ENCODE data around the gene CD58. TPM values are rescaled to one million over a fixed set of nuclear protein-coding genes. Genes with fewer than 3 reads are reported as not detected.

The CD58 gene
- total and polyA plus RNA-seq, 8 donors, result 10.1 to 39.5 (median 13.7) TPM

DNA sequence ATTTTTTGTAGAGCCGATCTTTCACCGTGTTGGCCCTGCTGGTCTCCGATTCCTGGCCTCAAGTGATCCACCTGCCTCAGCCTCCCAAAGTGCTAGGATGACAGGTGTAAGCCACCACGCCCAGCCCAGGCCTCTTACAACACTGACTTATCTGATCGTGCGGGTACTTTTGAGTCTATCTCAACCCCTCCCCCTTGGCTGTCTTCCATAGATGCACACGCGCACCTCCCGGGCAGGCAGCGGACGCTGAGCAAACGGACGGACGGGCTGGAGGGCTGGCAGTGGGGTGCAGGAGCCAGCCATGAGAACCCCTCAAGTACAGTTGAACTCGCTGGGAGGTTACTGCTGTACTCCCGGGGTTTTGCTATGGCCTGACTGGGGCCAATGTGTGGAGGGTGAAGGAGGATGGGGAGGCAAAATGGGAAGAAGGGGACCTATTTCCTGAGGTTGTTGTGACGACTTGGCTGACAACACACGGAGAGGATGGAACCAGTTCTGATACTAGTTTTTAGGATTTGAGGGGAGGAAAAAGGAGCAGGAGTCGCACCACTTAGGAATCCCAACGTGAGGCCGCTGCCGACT is 959 bp downstream of the CD58 start:
- Histone ChIP-seq H3K27me3 (no peaks in the 10 kb centered on the region), H3K27ac (peak overlapping the region; percentile 97 to 100), H3K36me3 (no peaks in the 10 kb centered on the region), H3K4me3 (peak overlapping the region; percentile 86), H3K9me3 (no peaks in the 10 kb centered on the region), H3K4me1 (peaks cover 0 to 66% of the 10 kb centered on the region in 2 donors)
- TF ChIP-seq, protein P1, sequence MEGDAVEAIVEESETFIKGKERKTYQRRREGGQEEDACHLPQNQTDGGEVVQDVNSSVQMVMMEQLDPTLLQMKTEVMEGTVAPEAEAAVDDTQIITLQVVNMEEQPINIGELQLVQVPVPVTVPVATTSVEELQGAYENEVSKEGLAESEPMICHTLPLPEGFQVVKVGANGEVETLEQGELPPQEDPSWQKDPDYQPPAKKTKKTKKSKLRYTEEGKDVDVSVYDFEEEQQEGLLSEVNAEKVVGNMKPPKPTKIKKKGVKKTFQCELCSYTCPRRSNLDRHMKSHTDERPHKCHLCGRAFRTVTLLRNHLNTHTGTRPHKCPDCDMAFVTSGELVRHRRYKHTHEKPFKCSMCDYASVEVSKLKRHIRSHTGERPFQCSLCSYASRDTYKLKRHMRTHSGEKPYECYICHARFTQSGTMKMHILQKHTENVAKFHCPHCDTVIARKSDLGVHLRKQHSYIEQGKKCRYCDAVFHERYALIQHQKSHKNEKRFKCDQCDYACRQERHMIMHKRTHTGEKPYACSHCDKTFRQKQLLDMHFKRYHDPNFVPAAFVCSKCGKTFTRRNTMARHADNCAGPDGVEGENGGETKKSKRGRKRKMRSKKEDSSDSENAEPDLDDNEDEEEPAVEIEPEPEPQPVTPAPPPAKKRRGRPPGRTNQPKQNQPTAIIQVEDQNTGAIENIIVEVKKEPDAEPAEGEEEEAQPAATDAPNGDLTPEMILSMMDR (IDR thresholded peaks at IDR 0.05), result no peak
- DNase-seq (peak in 3 of 4 donors; percentile 37 to 85 (median 59)), ATAC-seq (peak; percentile 9)
- intact Hi-C loops (cut with DNase I), result loop anchor here in 1 of 2 donors (10.0 kb wide), 1 partner anchor 105 kb away; no protein-coding TSS in a partner anchor

DNA sequence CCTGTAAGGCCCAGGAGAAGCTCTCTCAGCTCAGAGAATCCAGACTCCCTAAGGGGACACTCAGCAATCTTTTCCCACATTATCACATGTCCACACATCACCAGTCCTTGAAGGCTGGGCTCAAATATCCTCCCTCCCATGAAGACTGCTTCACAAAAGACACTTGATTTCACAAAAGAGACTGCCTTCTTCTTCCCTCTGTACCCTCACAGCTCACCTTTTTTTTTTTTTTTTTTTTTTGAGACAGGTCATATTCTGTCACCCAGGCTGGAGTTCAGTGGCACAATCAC is 1.5 kb downstream of the CD58 start:
- no peaks in the 10 kb centered on the region for H3K36me3 ChIP-seq
- TF ChIP-seq, protein P1 (IDR thresholded peaks at IDR 0.05), result no peak
- peaks cover 0 to 66% of the 10 kb centered on the region in 2 donors for H3K4me1 ChIP-seq
- DNase-seq, result no peak
- H3K4me3 ChIP-seq, result peak overlapping the region in 1 of 2 donors; percentile 86
- H3K9me3 ChIP-seq, result no peaks in the 10 kb centered on the region
- H3K27me3 ChIP-seq, result no peaks in the 10 kb centered on the region
- ATAC-seq, result no peak
- H3K27ac ChIP-seq, result peak overlapping the region in 1 of 2 donors; percentile 100
- intact Hi-C loops (cut with DNase I), result no loop called here

DNA sequence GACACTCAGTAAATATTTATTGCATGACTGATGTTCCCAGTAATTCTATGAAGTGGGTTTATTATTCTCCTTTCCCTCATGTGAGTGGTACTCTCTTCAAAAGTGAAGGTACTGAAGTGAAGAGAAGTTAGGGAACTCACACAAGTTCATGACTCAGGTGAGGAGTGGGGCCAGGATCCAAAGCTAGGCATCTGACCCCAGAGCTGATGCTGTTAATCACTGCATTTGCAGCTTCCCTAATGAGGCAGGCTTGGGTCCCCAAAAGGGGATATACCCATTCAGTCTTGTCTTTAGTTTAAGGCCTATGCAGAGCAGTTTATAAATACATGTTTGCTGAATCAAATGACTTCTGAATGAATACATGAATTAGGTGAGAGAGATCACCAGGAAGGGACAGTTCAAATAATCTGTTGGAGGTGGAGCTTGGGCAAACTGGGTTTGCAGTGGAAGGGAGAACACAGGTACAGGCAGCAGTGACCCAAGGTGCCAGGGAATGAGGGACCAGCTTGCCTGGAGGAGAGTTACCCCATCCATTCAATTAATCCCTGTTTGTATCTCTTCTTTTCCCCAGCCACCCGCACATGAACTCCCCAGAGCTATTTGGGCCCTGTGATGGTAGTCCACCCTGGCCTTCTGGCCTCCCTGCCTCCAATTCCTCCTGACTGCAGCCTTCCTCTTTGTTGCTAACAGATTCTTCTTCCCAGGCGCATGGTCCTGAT is 2.0 kb downstream of the CD58 start:
- intact Hi-C loops (cut with DNase I), result no loop called here
- Histone ChIP-seq H3K27me3 (no peaks in the 10 kb centered on the region), H3K9me3 (no peaks in the 10 kb centered on the region), H3K36me3 (no peaks in the 10 kb centered on the region), H3K27ac (peak overlapping the region in 1 of 2 donors; percentile 100), H3K4me1 (peaks cover 0 to 64% of the 10 kb centered on the region in 2 donors), H3K4me3 (peak overlapping the region in 1 of 2 donors; percentile 86)
- ATAC-seq (no peak), DNase-seq (no peak)
- TF ChIP-seq, protein P1 (IDR thresholded peaks at IDR 0.05), result no peak

DNA sequence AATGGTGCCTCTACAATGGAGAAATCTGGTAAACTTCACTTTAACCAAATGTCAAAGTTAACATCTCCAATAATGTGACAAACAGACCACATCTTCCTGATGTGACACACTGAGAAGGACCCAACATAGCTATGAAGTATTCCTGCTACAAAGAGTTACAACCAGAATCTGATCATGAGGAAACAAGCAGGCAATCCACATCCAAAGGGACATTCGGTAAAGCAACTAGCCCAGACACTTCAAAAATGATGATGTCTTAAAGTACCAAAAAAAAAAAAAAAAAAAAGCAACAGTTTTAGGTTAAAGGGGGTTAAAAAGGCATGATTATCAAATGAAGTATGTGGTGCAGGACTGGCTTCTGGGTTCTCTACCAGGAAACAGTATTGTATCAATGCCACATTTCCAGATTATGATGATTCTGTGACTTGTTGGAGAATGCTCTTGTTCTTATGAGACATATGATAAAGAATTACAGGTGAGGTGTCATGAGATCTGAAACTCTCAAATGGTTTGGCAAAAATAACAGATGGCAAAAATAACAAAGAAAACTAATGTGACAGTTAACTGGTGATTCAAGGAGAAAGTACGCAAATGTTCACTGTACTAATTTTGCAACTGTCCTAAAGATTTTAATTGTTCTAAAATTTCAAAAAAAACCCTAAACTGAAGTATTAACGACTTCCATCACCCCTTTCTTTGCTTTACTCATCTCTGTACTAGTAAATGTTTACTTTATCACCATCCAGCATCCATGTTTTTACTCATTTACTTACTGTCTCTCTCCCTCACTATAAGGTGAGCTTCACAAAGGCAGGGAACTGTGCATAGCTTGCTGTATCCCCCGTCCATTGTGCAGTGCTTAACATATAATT is 2.8 kb downstream of the CD58 start:
- H3K36me3 ChIP-seq, result no peaks in the 10 kb centered on the region
- H3K4me3 ChIP-seq, result peak overlapping the region in 1 of 2 donors; percentile 86
- no peak for DNase-seq
- H3K27me3 ChIP-seq, result no peaks in the 10 kb centered on the region
- H3K27ac ChIP-seq, result no peak overlapping the region
- intact Hi-C loops (cut with DNase I), result no loop called here
- no peaks in the 10 kb centered on the region for H3K9me3 ChIP-seq
- ATAC-seq, result no peak
- TF ChIP-seq, protein P1 (IDR thresholded peaks at IDR 0.05), result no peak
- peaks cover 0 to 64% of the 10 kb centered on the region in 2 donors for H3K4me1 ChIP-seq

DNA sequence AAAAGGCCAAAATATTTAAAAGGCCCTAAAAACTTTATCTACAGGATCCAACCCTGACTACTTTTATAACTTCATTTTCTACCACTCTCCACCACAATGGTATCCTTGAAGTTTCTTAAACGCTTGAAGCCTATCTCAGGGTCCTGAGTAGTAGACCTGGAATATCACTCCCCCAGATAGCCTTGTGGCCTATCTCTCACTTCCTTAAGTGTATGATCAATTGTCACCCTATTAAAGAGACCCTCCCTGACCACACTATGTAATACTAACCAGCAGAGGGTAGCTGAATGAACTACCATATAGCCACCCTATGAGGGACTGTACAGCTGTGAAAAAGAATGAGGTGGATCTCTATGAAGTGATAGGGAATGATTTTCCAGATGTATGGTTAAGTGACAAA is 5.6 kb downstream of the CD58 start:
- Histone ChIP-seq H3K4me3 (no peak overlapping the region), H3K36me3 (no peaks in the 10 kb centered on the region), H3K27ac (no peak overlapping the region), H3K9me3 (no peaks in the 10 kb centered on the region), H3K27me3 (no peaks in the 10 kb centered on the region), H3K4me1 (peaks cover 0 to 71% of the 10 kb centered on the region in 2 donors)
- no peak for ATAC-seq
- DNase-seq, result no peak
- TF ChIP-seq, protein P1 (IDR thresholded peaks at IDR 0.05), result no peak
- intact Hi-C loops (cut with DNase I), result no loop called here
